ENCODE results near the gene PGA4.
"Not testable (repeated sequence)": the region's sequence is repeated elsewhere in the genome, so short reads cannot be mapped to it uniquely, and the experiment has no call there.

DNA sequence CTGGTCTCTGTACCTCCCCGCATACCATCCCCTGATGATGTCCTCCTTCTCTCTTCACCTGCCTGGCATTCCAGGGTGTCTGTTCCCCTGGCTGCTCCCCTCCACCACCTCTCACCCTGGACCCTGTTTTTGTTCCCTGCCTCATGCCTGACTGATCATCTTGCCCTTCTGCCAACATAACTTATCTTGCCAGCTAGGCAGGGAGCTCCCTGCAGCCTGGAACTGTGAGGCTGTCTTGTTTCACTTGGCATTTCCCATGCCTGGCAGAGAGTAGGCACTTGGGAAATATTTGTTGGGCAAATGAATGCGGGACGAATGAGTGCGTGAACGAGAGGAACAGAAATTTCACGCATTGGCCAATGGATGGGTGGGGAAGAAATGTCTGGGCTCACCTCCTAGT, 7.3 kb downstream of the PGA4 start:
- TF ChIP-seq, protein P1, sequence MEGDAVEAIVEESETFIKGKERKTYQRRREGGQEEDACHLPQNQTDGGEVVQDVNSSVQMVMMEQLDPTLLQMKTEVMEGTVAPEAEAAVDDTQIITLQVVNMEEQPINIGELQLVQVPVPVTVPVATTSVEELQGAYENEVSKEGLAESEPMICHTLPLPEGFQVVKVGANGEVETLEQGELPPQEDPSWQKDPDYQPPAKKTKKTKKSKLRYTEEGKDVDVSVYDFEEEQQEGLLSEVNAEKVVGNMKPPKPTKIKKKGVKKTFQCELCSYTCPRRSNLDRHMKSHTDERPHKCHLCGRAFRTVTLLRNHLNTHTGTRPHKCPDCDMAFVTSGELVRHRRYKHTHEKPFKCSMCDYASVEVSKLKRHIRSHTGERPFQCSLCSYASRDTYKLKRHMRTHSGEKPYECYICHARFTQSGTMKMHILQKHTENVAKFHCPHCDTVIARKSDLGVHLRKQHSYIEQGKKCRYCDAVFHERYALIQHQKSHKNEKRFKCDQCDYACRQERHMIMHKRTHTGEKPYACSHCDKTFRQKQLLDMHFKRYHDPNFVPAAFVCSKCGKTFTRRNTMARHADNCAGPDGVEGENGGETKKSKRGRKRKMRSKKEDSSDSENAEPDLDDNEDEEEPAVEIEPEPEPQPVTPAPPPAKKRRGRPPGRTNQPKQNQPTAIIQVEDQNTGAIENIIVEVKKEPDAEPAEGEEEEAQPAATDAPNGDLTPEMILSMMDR (IDR thresholded peaks at IDR 0.05): not testable (repeated sequence)
- not testable (repeated sequence) for TF ChIP-seq POLR2A (IDR thresholded peaks at IDR 0.05)
